GM19023 (cell line): Measurements from ENCODE around the gene CACNG8.
"Not testable (repeated sequence)": the region's sequence is repeated elsewhere in the genome, so short reads cannot be mapped to it uniquely, and the experiment has no call there.

Source experiments
- ATAC-seq: cut with Tn5 transposase; IDR thresholded peaks from one replicate; pipeline ENCODE4 v1.9.1; 2021; ENCODE audit warnings: mild to moderate bottlenecking, moderate library complexity; ENCODE audit not compliant: unreplicated experiment

The CACNG8 gene

GRCh38 chr19:53962887-53963431, at the start of gene CACNG8:
Gene CACNG8, plus strand, starts transcription at chr19:53962937.
- ATAC-seq: no peak

GRCh38 chr19:53915000-53915399, 47.7 kb upstream of the CACNG8 start:
- no peak for ATAC-seq

GRCh38 chr19:53916004-53916403, 46.7 kb upstream of the CACNG8 start:
- no peak for ATAC-seq

- ATAC-seq: no peak
Observed at GRCh38 chr19:53917356-53917755, 45.4 kb upstream of the CACNG8 start.

- no peak for ATAC-seq
Observed at GRCh38 chr19:53927739-53928138, 35.0 kb upstream of the CACNG8 start.

GRCh38 chr19:53936029-53936428, 26.7 kb upstream of the CACNG8 start:
- no peak for ATAC-seq

GRCh38 chr19:53942001-53942786, 20.5 kb upstream of the CACNG8 start:
- ATAC-seq: no peak

GRCh38 chr19:53944416-53944815, 18.3 kb upstream of the CACNG8 start:
- ATAC-seq: no peak

- ATAC-seq: no peak
Observed at GRCh38 chr19:53944933-53945332, 17.8 kb upstream of the CACNG8 start.

GRCh38 chr19:53945441-53945840, 17.3 kb upstream of the CACNG8 start:
- ATAC-seq: no peak

- no peak for ATAC-seq
Observed at GRCh38 chr19:53945998-53946397, 16.7 kb upstream of the CACNG8 start.

- ATAC-seq: no peak
Observed at GRCh38 chr19:53947624-53948023, 15.1 kb upstream of the CACNG8 start.

- ATAC-seq: not testable (repeated sequence)
Observed at GRCh38 chr19:53948611-53949010, 14.1 kb upstream of the CACNG8 start.

GRCh38 chr19:53951436-53951835, 11.3 kb upstream of the CACNG8 start:
- no peak for ATAC-seq

- no peak for ATAC-seq
Observed at GRCh38 chr19:53951947-53952346, 10.8 kb upstream of the CACNG8 start.

- no peak for ATAC-seq
Observed at GRCh38 chr19:53953383-53953782, 9.4 kb upstream of the CACNG8 start.

GRCh38 chr19:53957448-53958167, 5.1 kb upstream of the CACNG8 start:
- ATAC-seq: no peak

GRCh38 chr19:53958168-53958571, 4.6 kb upstream of the CACNG8 start:
- ATAC-seq: no peak

- ATAC-seq: no peak
Observed at GRCh38 chr19:53958823-53959757, 3.6 kb upstream of the CACNG8 start.

GRCh38 chr19:53960187-53960586, 2.5 kb upstream of the CACNG8 start:
- ATAC-seq: no peak

GRCh38 chr19:53960886-53961285, 1.9 kb upstream of the CACNG8 start:
- no peak for ATAC-seq
